ENCODE results near the gene IL1F10. TPM values are rescaled to one million over a fixed set of nuclear protein-coding genes. Genes with fewer than 3 reads are reported as not detected.

Gene IL1F10
- polyA plus RNA-seq, 1 donor (not counting 4 experiments of a cell fraction or from before 2014, with no cell fraction given), result 0.37 TPM

GRCh38 chr2:113028112-113028511, 39.7 kb upstream of the IL1F10 start:
- DNase-seq (ENCODE audit: low read depth, low spot score) (no peak), FAIRE-seq (no peak)
- Histone ChIP-seq H2AFZ (ENCODE audit: control insufficient read depth, low read length) (no peak overlapping the region), H3K36me3 (ENCODE audit: control insufficient read depth in 2 of 2, extremely low read depth in 1 of 2, insufficient read depth in 2 of 2, low read length in 2 of 2) (no peaks in the 10 kb centered on the region), H3K9me3 (ENCODE audit: control insufficient read depth, low read depth, low read length) (no peaks in the 10 kb centered on the region), H3K27me3 (ENCODE audit: control insufficient read depth, extremely low read depth, insufficient read depth, low read length) (peaks cover 21% of the 10 kb centered on the region), H3K27ac (ENCODE audit: control insufficient read depth, insufficient read depth, low read length) (no peak overlapping the region), H3K9me1 (ENCODE audit: control insufficient read depth, extremely low read depth, insufficient read depth, low read length) (no peaks in the 10 kb centered on the region), H3K79me2 (ENCODE audit: control insufficient read depth, insufficient read depth, low read length) (no peaks in the 10 kb centered on the region), H3K4me3 (ENCODE audit: control insufficient read depth in 2 of 3, extremely low read depth in 1 of 3, insufficient read depth in 2 of 3, low read depth in 1 of 3, low read length in 3 of 3) (no peak overlapping the region), H3K9ac (ENCODE audit: control insufficient read depth, extremely low read depth, insufficient read depth, low read length) (no peak overlapping the region), H3K4me2 (ENCODE audit: control insufficient read depth, extremely low read depth, insufficient read depth, low read depth, low read length) (no peak overlapping the region), H3K4me1 (ENCODE audit: control insufficient read depth, extremely low read depth, insufficient read depth, low read length) (no peaks in the 10 kb centered on the region), H4K20me1 (ENCODE audit: control insufficient read depth, extremely low read depth, insufficient read depth, low read length) (no peaks in the 10 kb centered on the region)
- TF ChIP-seq CTCF (optimal IDR thresholded peaks at IDR 0.05 in 1 of 3, IDR thresholded peaks at IDR 0.05 in 1 of 3, conservative IDR thresholded peaks at IDR 0.05 in 1 of 3; ENCODE audit: extremely low read depth in 1 of 3, insufficient read depth in 2 of 3, low read length in 3 of 3), result no peak
- TF ChIP-seq EZH2 (IDR thresholded peaks at IDR 0.05; ENCODE audit: low read length), result no peak
- dilution Hi-C loops (cut with MboI; ENCODE audit: extremely low pct_ligation_motif_present, low sequenced_read_pairs), result no loop called here

- Histone ChIP-seq H3K9me1 (ENCODE audit: control insufficient read depth, extremely low read depth, insufficient read depth, low read length) (no peaks in the 10 kb centered on the region), H4K20me1 (ENCODE audit: control insufficient read depth, extremely low read depth, insufficient read depth, low read length) (no peaks in the 10 kb centered on the region), H3K4me3 (ENCODE audit: control insufficient read depth in 2 of 3, extremely low read depth in 1 of 3, insufficient read depth in 2 of 3, low read depth in 1 of 3, low read length in 3 of 3) (no peak overlapping the region), H3K4me2 (ENCODE audit: control insufficient read depth, extremely low read depth, insufficient read depth, low read depth, low read length) (no peak overlapping the region), H3K79me2 (ENCODE audit: control insufficient read depth, insufficient read depth, low read length) (no peaks in the 10 kb centered on the region), H3K9me3 (ENCODE audit: control insufficient read depth, low read depth, low read length) (no peaks in the 10 kb centered on the region), H3K9ac (ENCODE audit: control insufficient read depth, extremely low read depth, insufficient read depth, low read length) (no peak overlapping the region), H3K4me1 (ENCODE audit: control insufficient read depth, extremely low read depth, insufficient read depth, low read length) (no peaks in the 10 kb centered on the region), H3K27me3 (ENCODE audit: control insufficient read depth, extremely low read depth, insufficient read depth, low read length) (peaks cover 14% of the 10 kb centered on the region), H2AFZ (ENCODE audit: control insufficient read depth, low read length) (no peak overlapping the region), H3K36me3 (ENCODE audit: control insufficient read depth in 2 of 2, extremely low read depth in 1 of 2, insufficient read depth in 2 of 2, low read length in 2 of 2) (no peaks in the 10 kb centered on the region), H3K27ac (ENCODE audit: control insufficient read depth, insufficient read depth, low read length) (no peak overlapping the region)
- FAIRE-seq, result no peak
- TF ChIP-seq CTCF (optimal IDR thresholded peaks at IDR 0.05 in 1 of 3, IDR thresholded peaks at IDR 0.05 in 1 of 3, conservative IDR thresholded peaks at IDR 0.05 in 1 of 3; ENCODE audit: extremely low read depth in 1 of 3, insufficient read depth in 2 of 3, low read length in 3 of 3), result no peak
- no peak for TF ChIP-seq EZH2 (IDR thresholded peaks at IDR 0.05; ENCODE audit: low read length)
- no peak for DNase-seq (ENCODE audit: low read depth, low spot score)
- dilution Hi-C loops (cut with MboI; ENCODE audit: extremely low pct_ligation_motif_present, low sequenced_read_pairs), result no loop called here
These were observed 35.0 kb upstream of the IL1F10 start for GRCh38 chr2:113032737-113033136.

All from keratinocyte (primary cell).